Glomerular visceral epithelial cell (primary cell): Measurements from ENCODE around the gene CIITA.

ENCODE experiments used
- DNase-seq: peaks from one replicate; pipeline ENCODE4 v3.0.0-alpha.2; 2016; ENCODE audit errors: extremely low spot score

CIITA gene

GRCh38 chr16:10978871-10979446 lies 102.0 kb downstream of the CIITA start:
- no peak for DNase-seq

DNA sequence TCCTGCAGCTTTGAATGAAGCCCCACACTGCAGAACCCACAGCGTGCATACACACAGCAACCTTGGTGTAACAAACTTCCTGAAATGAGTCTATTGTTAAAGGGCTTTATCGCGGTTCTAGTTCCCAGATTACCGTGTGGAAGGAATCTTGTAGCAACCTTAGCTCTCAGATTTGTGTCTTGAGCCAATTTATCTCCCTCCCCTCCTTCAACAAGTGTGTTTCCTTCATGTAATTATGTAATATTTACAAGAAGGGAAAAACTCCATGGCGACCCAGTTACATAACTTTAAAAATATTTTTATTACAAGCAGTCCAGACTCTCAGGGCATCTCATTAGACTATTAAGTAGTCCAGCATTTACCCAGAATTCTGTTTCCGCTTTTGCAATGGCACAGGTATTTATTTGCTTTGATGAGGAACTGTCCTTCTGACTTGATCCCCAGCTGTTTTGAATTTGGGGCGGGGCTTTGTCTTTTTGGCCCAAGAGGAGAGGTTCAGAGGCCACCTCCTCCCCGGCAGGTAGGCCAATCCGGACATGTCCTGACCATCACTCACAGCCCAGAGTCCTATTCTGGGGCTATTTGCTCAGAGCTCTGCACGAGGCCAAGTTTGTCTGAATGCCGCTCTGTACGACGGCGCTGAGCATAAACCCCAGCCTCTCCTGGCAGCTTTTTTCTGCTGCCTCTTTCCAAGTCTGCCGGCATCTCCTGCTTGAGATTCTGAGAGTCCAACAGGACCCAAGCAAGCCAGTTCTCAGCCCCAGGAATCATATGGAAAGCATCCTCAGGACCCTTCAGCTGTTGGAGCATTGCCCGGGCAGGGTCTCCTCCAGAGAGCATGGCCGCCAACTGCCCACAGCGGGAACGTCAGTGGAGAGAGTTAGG lies 103.0 kb downstream of the CIITA start:
- DNase-seq, result no peak

DNA sequence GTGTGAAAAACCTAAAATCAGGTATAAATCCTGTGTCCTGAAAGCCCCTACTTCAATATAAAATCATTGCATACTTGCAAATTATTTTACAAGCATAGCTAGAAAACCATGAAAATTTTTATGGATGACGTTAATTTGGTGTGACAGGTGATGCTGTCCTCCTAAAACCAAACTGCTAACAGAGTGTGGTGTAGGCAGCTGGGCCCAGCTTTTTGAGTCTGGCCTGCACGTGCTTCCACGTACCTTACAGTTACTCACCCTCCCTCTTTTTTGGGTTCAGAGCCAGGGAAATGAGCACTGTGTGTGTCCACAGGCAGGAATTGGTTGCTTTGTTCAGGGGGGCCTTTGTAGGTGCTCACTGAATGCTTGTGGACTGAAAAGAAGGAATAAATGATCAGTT lies 103.8 kb downstream of the CIITA start:
- no peak for DNase-seq

DNA sequence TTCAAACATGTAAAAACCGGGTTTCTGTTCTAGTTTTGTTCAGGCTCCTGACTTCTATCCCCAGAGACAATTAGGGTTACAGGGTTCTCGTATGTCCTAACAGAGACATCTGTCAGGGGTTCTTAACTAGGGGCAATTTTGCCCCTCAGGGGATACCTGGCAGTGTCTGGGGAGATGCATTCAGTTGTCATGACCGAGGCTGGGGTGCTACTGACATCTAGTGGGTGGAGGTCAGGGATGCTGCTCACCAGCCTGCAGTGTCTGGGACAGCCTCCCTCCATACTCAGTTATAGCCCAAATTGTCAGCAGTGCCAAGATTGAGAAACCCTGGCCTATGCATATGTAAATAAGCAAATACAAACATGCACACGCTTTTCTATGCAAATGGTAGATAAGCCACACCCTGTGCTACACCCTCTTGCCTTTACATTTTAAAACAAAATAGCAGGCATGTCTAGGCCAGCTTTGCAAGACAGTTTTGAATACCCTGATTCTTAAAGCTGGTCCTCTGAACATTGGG lies 104.8 kb downstream of the CIITA start:
- no peak for DNase-seq

GRCh38 chr16:10982465-10983150 lies 105.6 kb downstream of the CIITA start:
- no peak for DNase-seq

- no peak for DNase-seq
These were observed 106.2 kb downstream of the CIITA start for GRCh38 chr16:10983159-10983558.

DNA sequence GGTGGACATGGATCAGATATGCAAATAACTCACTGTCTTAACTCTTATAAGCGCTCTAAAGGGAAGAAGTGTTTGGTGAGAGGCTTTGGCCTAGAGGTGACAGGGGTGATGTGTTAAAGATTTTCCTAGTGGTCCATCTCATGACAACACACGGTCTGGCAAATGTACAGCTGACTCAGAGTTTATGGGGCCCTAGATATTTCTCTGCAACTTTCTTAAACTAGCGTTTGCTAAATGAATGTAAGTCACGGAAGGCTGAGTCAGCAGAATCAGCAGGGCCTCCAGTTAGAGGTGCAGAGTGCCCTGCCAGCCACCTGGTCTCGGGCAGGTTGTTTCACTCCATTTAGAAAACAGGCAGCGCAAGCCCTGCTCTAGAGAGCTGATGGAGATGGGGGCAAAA lies 107.5 kb downstream of the CIITA start:
- DNase-seq, result no peak
